K562 (cell line): ENCODE results near the gene CNDP2. TPM values are rescaled to one million over a fixed set of nuclear protein-coding genes. Genes with fewer than 3 reads are reported as not detected.
A peak's percentile ranks its signal among the peaks of the same experiment; 100 is the strongest.

ENCODE experiments used
- DEAF1 ChIP-seq: fragments of 450-650 bp; formaldehyde crosslinking; IDR thresholded peaks from 2 replicates; pipeline ENCODE4 v1.4.0; 2020; ENCODE audit warnings: mild to moderate bottlenecking, moderate library complexity
- polyA plus RNA-seq, 8 experiments: library from polyadenylated mRNA; depleted of rRNA in 4 of 8; stranded (reverse) in 5 of 8; unstranded in 3 of 8; fragments of >200 nt; fragmentation: Nextera tagmentation in 2 of 8; fragmentation: Illumina TruSeq in 1 of 8; extraction: Ambion mirVana in 2 of 8; extraction: Trizol in 1 of 8; gene quantifications; 2 replicates each; pipeline versions ENCODE4 v1.2.1 to v1.2.3, GENCODE V29; 2011 to 2014; ENCODE audit warnings: inconsistent platforms in 1 of 8, missing spikeins in 1 of 8
- total RNA-seq, 7 experiments: library from RNA; depleted of rRNA in 6 of 7; stranded (reverse); fragments of >200 nt in 6 of 7; fragmentation: Illumina TruSeq in 2 of 7; extraction: Trizol in 2 of 7; gene quantifications; 2 replicates each; pipeline versions ENCODE4 v1.2.1 to v1.2.3, GENCODE V29; 2011 to 2021; ENCODE audit warnings: low replicate concordance in 1 of 7
- TF ChIP-seq, protein P1 (sequence below), 2 experiments: fragments of 450-650 bp; formaldehyde crosslinking in 1 of 2; IDR thresholded peaks; 2 replicates each; pipeline versions ENCODE4 v1.4.0 to v1.6.1; 2014 to 2020; ENCODE audit warnings: mild to moderate bottlenecking in 2 of 2, borderline replicate concordance in 1 of 2, low read depth in 1 of 2

The CNDP2 gene
- total and polyA plus RNA-seq, 9 of the 15 experiments (the other 6 are each of a cell fraction or from before 2014, with no cell fraction given) = 34.1 to 128 (median 53.8) TPM

DNA sequence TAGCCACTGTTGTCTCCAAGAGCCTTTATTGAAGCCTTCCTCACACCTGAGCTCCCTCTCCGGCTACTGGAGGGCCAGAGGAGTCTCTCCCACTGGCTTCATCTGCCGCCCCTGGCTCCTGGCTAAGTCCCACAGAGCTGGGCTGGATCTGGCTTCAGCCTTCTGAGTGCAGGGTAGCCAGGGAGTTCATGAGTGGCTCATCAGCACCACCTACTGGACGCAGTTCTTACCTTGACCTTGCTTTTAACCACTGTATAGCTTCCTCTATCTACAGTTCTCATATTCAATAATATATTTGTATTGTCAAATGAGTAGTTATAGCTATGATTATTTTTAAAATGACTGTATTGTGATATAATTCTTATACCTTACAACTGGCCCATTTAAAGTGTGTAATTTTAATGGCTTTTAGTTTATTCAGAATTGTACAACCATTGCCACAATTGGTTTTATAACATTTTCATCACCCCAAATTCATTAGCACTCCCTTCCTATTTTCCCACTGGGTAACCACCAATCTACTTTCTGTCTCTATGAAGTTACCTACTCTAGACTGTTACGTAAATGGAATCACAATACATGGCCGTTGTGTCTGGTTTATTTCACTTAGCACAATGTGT lies 55.9 kb downstream of the CNDP2 start (continued):
- TF ChIP-seq, protein P1, sequence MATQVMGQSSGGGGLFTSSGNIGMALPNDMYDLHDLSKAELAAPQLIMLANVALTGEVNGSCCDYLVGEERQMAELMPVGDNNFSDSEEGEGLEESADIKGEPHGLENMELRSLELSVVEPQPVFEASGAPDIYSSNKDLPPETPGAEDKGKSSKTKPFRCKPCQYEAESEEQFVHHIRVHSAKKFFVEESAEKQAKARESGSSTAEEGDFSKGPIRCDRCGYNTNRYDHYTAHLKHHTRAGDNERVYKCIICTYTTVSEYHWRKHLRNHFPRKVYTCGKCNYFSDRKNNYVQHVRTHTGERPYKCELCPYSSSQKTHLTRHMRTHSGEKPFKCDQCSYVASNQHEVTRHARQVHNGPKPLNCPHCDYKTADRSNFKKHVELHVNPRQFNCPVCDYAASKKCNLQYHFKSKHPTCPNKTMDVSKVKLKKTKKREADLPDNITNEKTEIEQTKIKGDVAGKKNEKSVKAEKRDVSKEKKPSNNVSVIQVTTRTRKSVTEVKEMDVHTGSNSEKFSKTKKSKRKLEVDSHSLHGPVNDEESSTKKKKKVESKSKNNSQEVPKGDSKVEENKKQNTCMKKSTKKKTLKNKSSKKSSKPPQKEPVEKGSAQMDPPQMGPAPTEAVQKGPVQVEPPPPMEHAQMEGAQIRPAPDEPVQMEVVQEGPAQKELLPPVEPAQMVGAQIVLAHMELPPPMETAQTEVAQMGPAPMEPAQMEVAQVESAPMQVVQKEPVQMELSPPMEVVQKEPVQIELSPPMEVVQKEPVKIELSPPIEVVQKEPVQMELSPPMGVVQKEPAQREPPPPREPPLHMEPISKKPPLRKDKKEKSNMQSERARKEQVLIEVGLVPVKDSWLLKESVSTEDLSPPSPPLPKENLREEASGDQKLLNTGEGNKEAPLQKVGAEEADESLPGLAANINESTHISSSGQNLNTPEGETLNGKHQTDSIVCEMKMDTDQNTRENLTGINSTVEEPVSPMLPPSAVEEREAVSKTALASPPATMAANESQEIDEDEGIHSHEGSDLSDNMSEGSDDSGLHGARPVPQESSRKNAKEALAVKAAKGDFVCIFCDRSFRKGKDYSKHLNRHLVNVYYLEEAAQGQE (IDR thresholded peaks at IDR 0.05; ENCODE audit: borderline replicate concordance) = peak; percentile 60; the same call in 1 of the 2 replicates
- TF ChIP-seq, protein P1 (CRISPR knock-in tag; IDR thresholded peaks at IDR 0.05; ENCODE audit: low read depth) = no peak
- TF ChIP-seq DEAF1 (CRISPR knock-in tag) = peak; percentile 51; the same call in 1 of the 2 replicates
